Stimulated activated CD4-positive, alpha-beta T cell treated with anti-CD3 and anti-CD28 coated beads, TNF-alpha, amount 100 ng/mL, for 1 hour (primary cell): ENCODE measurements around the gene APP.

Source experiments
- DNase-seq, 3 donors: peaks; one replicate each; pipeline ENCODE4 v3.0.0-alpha.2; 2020; ENCODE audit warnings: low read depth in 3 of 3, low spot score in 1 of 3

APP gene

GRCh38 chr21:26127073-26127814 lies 43.3 kb downstream of the APP start:
- DNase-seq: no peak

GRCh38 chr21:26126168-26126553 lies 44.4 kb downstream of the APP start:
- no peak for DNase-seq

- no peak for DNase-seq
Observed at GRCh38 chr21:26125433-26126167, 45.0 kb downstream of the APP start.

DNA sequence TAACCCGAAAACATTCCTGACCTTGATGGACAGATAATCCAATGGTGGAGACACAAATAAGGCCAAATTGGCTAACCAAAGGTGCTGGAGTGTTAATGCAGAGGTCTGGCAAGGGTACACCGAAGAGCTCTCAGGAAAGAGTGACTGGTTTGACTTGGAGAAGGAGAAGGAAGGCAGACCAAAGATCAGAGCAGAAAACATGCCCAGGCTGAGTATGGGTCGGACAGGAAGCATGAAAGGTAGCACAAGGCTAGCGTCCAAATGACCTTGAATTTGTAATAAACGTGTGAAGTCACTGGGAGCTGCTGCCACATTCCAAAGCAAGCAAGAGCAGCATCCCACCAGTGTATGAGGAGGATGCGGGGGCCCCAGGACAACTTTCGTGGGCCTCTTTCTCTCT lies 45.7 kb downstream of the APP start:
- DNase-seq: no peak

GRCh38 chr21:26124421-26124833 lies 46.1 kb downstream of the APP start:
- no peak for DNase-seq

DNA sequence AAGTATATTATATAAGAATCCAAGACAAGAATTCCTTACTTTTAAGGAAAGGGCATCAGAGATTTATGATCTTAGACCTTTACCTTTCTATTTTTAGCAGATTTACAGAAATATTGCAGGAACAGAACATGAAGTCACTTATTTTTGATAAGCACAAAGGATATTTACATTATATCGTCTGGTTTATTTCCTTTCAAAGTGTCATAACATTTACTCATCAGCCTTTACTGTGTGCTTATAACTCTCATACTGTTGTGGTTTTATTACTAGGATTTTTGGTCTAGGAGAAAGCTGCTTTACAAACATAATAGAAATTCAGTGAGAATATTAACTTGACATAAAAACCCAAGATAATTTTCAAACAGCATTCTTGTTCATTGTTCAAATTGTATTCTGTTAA lies 47.6 kb downstream of the APP start:
- no peak for DNase-seq

GRCh38 chr21:26120828-26121227 lies 49.7 kb downstream of the APP start:
- no peak for DNase-seq

DNA sequence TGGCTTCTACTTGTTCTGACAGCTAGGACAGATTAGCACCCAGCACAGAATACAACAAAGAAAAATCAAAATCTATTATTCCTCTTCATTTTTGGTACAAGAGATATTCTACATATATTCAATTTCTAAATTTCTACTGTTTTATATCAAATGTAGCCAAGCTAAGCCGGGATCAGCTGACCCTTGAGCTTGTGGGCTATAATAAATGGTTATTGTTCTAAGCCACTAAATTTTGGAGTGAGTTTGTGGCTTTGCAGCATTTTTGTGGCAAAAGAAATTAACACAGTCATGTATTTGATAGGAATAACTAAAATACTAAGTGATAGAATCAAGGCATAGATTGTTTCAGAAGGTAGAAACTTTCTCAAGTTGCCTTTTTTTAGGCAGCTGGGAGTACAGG lies 50.7 kb downstream of the APP start:
- DNase-seq: no peak

- no peak for DNase-seq
Observed at GRCh38 chr21:26118938-26119540, 51.5 kb downstream of the APP start.

- no peak for DNase-seq
Observed at GRCh38 chr21:26117972-26118367, 52.6 kb downstream of the APP start.

DNA sequence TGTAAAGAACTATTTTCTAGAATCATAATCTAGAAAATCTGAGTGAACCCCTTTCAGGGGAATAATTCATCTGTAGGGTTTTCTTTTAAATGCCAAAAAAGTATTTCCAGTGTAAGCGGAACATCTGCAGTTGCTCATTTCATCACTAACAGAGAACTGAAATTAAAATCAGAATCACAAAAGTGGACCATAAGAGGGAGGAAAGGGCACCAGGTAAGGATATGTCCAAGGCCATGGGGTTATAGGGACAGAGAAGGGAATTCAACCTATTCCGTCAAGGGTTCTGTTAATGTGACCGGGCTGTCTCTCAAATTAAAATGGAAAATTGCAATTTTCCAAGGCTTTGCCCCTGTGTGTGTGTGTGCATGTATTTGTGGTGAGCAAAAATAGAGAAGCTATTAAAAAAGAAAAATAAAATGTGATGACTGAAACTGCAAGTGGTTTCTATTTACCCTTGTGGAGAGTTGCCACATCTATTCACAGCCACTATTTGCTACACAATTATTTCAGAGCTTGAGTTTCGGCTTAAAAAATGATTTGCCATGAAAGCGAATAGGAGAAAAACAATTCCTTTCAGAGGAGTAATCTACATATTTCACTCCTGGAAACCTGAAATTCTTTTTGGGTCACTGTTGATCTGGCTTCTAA lies 53.1 kb downstream of the APP start:
- DNase-seq: no peak

DNA sequence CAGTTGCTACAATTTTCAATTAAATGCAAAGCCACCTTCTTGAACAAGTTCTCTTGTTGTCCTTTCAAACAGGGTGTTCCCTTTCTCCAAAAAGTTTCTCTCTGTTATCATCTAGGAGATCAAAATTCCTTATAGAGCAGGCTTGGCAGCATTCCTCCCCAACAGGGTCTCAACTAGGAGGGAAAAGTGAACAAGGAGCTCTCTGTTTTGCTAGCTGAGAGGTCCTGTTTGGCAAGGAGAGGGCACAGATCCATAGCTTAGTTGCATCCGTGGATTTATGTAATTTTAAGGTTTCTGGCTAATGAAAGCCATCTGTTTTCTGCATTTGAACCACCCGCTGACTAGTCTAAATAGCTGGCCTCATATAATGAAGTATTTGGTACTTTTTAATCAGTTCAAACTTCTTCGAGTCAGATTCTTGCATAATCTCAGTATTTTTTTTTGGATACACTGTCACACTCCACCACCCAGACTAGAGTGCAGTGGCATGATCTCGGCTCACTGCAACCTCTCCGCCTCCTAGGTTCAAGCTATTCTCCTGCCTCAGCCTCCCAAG lies 54.0 kb downstream of the APP start:
- DNase-seq: no peak

DNA sequence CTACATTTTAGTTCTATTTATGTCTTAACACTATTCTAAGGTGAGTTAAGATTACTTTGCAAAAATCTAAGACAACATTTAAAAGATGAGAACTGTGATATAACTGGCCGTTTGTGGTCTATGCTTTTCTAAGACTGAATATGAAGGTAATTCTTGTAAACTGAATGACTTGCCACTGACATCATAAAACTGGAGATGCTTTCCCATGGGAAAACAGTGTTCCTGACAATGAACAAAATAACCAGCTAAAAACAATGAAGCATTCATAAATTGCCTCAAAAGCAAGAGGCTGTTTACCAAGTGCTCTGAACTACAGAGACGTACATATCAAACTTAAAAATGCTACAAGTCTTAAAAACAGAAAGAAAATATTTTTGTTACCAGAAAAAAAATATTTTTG lies 54.7 kb downstream of the APP start:
- no peak for DNase-seq

DNA sequence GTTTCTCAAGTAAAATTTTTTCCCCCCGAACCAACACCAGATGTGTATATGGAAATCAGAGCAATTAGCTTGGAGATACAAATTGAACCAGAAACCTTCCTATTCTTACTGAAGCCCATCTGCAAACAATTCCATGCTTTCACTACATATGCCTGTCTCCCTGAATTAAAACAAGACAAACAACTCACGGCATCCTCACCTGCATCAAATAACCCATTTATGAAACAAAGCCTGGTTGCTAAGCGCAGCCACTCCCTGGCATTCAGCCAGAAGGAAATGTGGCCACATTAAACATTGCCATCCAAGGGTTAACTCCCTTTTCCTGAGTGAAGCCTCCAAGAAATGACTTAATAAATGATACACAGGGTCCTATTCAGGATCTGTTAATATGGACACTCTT lies 55.3 kb downstream of the APP start:
- DNase-seq: no peak

GRCh38 chr21:26112975-26113374 lies 57.6 kb downstream of the APP start:
- DNase-seq: no peak

DNA sequence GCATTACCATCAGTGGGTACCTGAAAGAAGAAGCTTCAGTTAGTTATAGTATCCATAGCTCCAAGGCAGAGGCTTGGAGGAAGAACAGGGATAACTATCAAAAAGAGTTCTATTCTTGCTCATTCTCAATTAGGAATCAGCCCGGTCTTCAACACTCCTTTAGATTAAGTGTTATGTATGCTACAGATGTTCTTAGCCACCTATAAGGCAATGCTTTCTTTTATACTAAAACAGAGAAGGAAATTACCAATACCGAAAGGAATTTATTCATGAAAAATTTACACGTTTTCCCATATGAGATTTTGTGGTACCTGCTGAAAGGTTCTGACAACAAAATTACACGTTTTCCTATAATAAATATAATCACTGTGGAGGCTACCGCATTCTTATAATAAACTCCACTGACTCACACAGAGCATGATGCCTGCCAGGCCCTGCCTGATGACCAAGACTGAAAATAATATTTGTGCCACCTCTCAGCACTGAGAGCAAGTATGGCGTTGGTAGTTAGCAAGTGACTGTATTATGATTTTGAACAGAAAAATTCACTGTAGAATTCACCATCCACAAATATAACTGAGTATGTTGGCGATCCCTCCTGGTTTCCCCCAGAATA lies 58.3 kb downstream of the APP start:
- no peak for DNase-seq

- DNase-seq: no peak
Observed at GRCh38 chr21:26110715-26111114, 59.9 kb downstream of the APP start.

- no peak for DNase-seq
Observed at GRCh38 chr21:26107429-26107828, 63.1 kb downstream of the APP start.

DNA sequence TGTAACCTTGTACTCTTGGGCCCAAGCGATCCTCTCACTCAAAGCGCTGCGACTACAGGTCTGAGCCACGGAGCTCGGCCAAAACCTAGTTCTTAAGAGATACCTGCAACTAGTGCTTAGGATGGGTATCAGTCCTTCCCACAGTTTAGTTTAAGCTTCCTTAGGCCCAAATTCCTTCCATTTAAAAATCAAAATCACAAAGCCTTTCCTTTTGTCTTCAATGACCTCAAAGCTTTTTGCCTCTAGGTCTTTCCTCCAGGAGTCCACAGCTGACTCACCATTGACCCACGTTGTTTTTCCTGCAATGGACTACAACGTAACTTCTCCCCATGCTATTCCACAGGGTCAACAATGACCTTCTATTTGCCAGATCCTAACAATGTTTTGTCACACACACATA lies 64.0 kb downstream of the APP start:
- DNase-seq: no peak

GRCh38 chr21:26105819-26106218 lies 64.8 kb downstream of the APP start:
- DNase-seq: no peak

DNA sequence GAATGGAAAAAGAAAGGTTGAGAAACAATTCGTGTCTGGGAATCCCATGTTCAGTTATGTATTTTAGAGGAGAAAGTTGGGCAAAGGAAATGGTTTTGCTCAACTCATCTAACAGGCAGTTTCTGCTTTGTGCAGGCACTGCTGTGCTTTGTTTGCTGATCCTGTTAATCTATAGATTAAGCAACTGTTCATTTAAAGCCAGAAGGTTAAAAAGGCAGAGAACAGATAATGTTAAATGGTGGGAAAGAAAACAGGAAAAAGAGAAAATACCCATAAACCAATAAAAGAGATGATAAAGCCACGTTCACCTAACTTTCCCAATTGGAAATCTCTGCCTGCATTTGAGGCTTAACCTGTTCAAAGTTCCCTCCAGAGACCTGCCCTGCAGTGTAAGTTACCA lies 70.0 kb downstream of the APP start:
- DNase-seq: no peak
